Large intestine (tissue), 3 donors: ENCODE data around the gene RPL23. TPM values are rescaled to one million over a fixed set of nuclear protein-coding genes. Genes with fewer than 3 reads are reported as not detected.

Experiments used
- DNase-seq, 2 donors: peaks; one replicate each; pipeline versions ENCODE4 v3.0.0 to v3.0.0-alpha.2; 2013
- H3K27ac ChIP-seq: one replicate; pipeline ENCODE4 v1.5.1; 2013; ENCODE audit warnings: low read length
- H3K27me3 ChIP-seq: 2 replicates; pipeline ENCODE4 v1.6.1; 2013; ENCODE audit warnings: low read length; ENCODE audit not compliant: control insufficient read depth, insufficient read depth
- H3K36me3 ChIP-seq: 2 replicates; pipeline ENCODE4 v1.6.1; 2013; ENCODE audit warnings: low read length; ENCODE audit not compliant: control insufficient read depth, insufficient read depth
- H3K4me1 ChIP-seq: one replicate; pipeline ENCODE4 v1.6.1; 2013; ENCODE audit warnings: low read length; ENCODE audit not compliant: control insufficient read depth, insufficient read depth
- H3K4me3 ChIP-seq: one replicate; pipeline ENCODE4 v1.5.1; 2013; ENCODE audit warnings: low read length
- H3K9me3 ChIP-seq: one replicate; pipeline ENCODE4 v1.6.1; 2013; ENCODE audit warnings: mild to moderate bottlenecking, low read depth, low read length, moderate library complexity; ENCODE audit not compliant: control insufficient read depth
- WGBS: methylation state at CpG from one replicate; pipeline ENCODE4 v1.1.5; 2013; ENCODE audit warnings: low lambda C conversion rate; ENCODE audit not compliant: insufficient coverage; 5-methylcytosine and 5-hydroxymethylcytosine counted together
- polyA plus RNA-seq: library from polyadenylated mRNA; unstranded; fragments of 120-200 nt; gene quantifications from one replicate; pipeline ENCODE4 v1.2.1, GENCODE V29; 2013

The RPL23 gene
- polyA plus RNA-seq, 1 donor = 2,763 TPM

DNA sequence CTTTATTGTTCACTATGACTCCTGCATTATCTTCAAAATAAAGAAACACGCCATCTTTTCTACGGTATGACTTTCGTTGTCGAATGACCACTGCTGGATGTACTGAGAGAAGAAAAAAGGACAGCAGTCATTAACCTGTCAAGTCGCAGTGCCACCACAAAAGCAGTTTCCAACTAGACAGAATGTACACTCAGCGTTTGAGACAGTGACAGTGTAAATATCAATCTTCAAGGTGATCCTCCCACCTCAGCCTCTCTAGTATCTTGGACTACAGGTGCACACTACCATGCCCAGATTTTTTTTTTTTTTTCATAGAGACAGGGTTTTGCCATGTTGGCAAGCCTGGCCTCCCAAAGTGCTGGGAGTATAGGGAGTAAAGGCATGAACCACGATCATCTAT, 3.1 kb downstream of the RPL23 start:
- WGBS = no CpG with 5 or more reads among the region's 7 CpGs
- Histone ChIP-seq H3K27ac (no peak overlapping the region), H3K9me3 (no peaks in the 10 kb centered on the region), H3K4me3 (no peak overlapping the region), H3K4me1 (peaks cover 11% of the 10 kb centered on the region), H3K36me3 (peaks cover 57% of the 10 kb centered on the region), H3K27me3 (no peaks in the 10 kb centered on the region)
- DNase-seq = no peak

DNA sequence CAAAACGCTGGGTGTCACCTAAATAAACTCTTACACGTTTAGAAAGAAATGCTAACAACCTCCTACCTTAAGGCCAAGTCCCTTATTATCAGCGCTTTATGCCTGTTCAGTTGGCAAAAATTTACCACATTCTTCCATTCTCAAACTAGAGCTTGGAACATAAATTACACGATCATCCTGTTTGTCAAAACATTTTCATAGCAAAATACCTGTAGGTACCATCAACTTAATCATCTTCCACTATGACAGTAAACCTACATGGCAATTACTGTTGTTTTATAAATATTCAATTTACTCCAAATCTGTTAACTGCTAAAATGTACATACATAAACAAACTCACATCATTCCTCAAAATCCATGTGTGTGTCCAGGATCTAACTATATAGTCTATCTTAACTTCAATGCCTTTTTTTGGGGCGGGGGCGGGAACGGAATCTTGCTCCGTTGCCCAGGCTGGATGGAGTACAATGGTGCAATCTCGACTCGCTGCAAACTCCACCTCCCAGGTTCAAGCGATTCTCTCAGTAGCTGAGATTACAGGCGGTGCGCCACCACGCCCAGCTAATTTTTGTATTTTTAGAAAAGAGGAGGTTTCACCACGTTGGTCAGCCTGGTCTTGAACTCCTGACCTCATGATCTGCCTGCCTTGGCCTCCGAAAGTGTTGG, 4.4 kb downstream of the RPL23 start:
- Histone ChIP-seq H3K4me1 (peaks cover 8% of the 10 kb centered on the region), H3K27ac (no peak overlapping the region), H3K27me3 (no peaks in the 10 kb centered on the region), H3K4me3 (no peak overlapping the region), H3K36me3 (peaks cover 57% of the 10 kb centered on the region), H3K9me3 (no peaks in the 10 kb centered on the region)
- WGBS = no CpG with 5 or more reads among the region's 16 CpGs
- DNase-seq = no peak

DNA sequence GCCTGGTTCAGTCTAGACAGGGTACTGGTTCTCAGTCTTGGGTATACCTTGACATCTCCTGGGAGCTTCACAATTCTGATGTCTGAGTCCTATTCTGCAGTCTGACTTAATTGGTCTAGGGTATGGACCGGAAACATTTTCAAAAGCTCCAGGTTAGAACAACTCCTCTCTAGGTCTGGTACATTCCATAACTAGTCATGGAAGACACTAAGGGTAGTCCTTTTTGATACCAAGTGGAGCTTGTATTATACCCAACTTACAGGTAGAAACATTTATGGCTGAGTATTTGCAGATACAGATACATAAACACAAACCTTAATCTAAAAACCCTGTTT, 5.0 kb downstream of the RPL23 start:
- H3K27ac ChIP-seq = no peak overlapping the region
- no peak overlapping the region for H3K4me3 ChIP-seq
- no peaks in the 10 kb centered on the region for H3K27me3 ChIP-seq
- H3K9me3 ChIP-seq = no peaks in the 10 kb centered on the region
- peaks cover 8% of the 10 kb centered on the region for H3K4me1 ChIP-seq
- WGBS = no CpG with 5 or more reads among the region's 1 CpG
- DNase-seq = no peak
- peaks cover 57% of the 10 kb centered on the region for H3K36me3 ChIP-seq

DNA sequence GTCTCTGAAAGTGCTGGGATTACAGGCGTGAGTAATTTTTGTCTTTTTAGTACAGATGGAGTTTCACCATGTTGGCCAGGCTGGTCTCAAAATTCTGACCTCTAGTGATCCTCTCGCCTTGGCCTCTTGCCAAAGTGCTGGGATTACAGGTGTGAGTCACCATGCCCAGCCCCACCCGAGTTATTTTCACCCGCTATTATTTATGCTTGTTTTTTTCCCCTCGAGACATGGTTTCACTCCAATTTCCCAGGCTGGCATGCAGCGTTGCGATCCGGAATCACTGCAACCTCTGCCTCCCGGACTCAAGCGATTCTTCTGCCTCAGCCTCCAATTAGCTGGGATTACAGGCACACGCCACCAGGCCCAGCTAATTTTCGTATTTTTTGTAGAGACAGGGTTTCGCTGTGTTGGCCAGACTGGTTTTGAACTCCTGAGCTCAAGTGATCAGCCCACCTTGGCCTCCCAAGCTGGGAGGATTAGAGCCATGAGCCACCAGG, 9.2 kb downstream of the RPL23 start:
- Histone ChIP-seq H3K27ac (no peak overlapping the region), H3K36me3 (peaks cover 25% of the 10 kb centered on the region), H3K4me1 (peaks cover 5% of the 10 kb centered on the region), H3K27me3 (no peaks in the 10 kb centered on the region), H3K4me3 (no peak overlapping the region), H3K9me3 (no peaks in the 10 kb centered on the region)
- 82% methylated on average over 5 of the region's 13 CpGs for WGBS
- DNase-seq = no peak

DNA sequence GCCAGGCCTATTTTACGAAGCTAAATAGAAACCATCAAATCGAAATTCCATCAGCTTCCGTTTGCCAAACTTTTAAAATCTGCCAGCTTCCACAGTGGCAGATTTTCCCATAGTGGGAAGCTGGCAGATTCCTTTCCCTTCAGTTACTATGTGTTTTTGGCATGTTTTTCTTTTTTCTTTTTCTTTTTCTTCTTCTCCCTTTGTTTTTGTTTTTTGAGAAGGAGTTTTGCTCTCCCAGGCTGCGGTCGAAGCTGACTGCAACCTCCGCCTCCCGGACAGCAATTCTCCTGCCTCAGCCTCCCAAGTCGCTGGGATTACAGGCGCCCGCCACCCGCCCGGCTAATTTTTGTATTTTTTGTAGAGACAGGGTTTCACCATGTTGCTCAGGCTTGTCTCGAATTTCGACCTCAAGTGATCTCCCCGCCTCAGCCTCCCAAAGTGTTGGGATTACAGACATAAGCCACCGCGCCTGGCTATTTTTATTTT, 27.7 kb downstream of the RPL23 start:
- Histone ChIP-seq H3K4me1 (peaks cover 13% of the 10 kb centered on the region), H3K9me3 (no peaks in the 10 kb centered on the region), H3K27ac (peak overlapping the region; percentile 90), H3K4me3 (peak overlapping the region; percentile 66), H3K36me3 (peaks cover 8% of the 10 kb centered on the region), H3K27me3 (no peaks in the 10 kb centered on the region)
- DNase-seq = no peak
- 100% methylated on average over 2 of the region's 17 CpGs for WGBS

DNA sequence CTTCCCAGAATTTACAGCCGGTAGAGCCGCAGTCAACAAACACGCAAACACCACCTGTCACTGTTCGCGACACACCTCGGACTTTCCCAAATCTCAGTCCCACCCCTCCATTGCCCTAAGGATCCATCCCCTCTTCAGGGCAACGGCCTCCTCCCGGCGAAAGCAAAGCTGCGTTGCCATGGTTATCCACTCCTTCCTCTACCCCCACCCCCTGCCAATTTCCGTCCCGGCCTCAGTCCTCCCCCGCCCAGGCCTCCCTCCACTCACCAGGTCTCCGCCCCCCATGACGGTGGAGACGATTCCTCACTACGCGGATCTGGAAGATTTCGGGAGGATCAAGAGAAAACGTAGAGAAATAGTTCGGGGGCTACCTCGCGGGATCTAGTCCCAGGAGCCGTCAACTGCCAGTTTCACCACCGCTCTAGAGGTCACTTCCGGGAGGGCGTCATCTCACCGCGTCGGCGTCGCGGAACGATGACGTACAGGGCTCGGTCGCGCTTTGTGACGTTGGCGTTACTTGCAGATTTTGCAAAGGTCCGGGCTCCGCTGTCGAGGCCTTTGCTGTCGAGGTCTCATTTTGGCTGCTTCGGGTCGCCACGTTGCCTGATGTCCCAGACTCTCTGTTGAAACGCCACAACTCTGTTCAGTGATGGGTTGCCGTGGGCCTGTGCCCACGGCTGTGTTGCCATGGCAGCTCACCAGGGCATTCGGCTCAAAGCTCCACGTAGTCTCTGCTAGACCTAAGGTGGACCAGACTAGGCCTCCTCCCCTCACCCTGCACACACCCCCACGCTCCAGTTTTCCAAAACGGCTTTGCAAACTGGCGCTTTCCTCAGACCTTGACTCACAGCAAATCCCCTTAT, 28.4 kb downstream of the RPL23 start, which contains the start of gene CWC25:
TSS of gene CWC25 (minus strand) at position 423 of the 863 bp plus-strand sequence. CDS start at position 285, 138 bp downstream.
- H3K27ac ChIP-seq = peak within 1 kb of the TSS; percentile 90
- DNase-seq = peak; percentile 98
- peaks cover 14% of the 10 kb centered on the region for H3K36me3 ChIP-seq
- H3K4me3 ChIP-seq = peak within 1 kb of the TSS; percentile 66
- no peaks in the 10 kb centered on the region for H3K27me3 ChIP-seq
- H3K4me1 ChIP-seq = peaks cover 13% of the 10 kb centered on the region
- WGBS = no CpG with 5 or more reads among the region's 55 CpGs
- H3K9me3 ChIP-seq = no peaks in the 10 kb centered on the region

DNA sequence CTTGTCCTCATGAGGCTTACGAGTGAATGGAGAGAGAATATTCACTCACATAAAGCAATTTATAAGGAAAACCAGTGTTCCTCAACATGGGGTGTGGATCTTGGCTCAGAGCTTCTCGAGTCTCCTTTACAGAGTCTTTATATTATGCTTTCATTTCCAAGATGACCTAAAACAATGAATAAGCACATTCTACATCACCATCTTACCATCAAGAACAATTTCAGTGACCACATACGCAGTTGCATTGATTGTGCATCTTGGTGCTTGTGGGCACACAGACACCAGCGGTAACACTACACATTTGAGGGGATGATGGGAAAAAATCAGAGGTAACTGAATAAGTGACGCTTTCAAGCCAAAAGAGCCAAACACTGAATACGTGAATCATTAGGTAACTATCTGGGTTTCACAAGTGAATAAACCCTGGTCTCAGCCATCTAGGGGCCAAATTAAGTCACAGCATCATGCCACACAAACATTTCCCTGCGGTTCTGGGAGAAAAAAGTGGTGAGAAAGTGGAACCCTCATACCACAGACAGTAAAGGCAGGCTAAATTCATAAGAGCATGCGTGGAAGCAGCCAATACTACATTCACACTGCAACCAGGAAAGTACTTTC, 37.8 kb downstream of the RPL23 start:
- Histone ChIP-seq H3K27me3 (no peaks in the 10 kb centered on the region), H3K36me3 (peaks cover 42% of the 10 kb centered on the region), H3K4me3 (no peak overlapping the region), H3K4me1 (peaks cover 4% of the 10 kb centered on the region), H3K27ac (no peak overlapping the region), H3K9me3 (no peaks in the 10 kb centered on the region)
- 80% methylated on average over 1 of the region's 8 CpGs for WGBS
- DNase-seq = no peak

DNA sequence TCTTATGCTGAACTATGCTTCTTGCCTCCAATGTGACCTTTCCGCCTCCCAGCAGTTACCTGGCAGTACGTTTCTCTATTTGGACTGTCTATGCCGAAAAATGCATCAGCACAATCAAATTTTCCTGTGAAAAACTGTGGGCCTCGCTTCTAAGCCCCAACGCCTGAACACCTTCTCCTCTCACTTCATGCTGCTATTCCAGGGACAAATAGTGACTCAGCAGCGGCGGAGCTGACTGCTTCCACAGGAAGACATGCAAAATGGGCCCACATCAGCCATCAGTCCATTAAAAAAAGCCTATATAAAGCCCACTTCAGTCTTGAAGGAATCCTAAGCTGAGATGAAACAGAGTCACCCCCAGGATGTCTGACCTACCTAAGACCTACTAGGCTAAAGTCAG, 43.7 kb downstream of the RPL23 start:
- peaks cover 4% of the 10 kb centered on the region for H3K4me1 ChIP-seq
- H3K27ac ChIP-seq = no peak overlapping the region
- H3K4me3 ChIP-seq = no peak overlapping the region
- WGBS = 100% methylated on average over 2 of the region's 7 CpGs
- H3K36me3 ChIP-seq = peaks cover 66% of the 10 kb centered on the region
- no peaks in the 10 kb centered on the region for H3K9me3 ChIP-seq
- H3K27me3 ChIP-seq = no peaks in the 10 kb centered on the region
- DNase-seq = no peak

DNA sequence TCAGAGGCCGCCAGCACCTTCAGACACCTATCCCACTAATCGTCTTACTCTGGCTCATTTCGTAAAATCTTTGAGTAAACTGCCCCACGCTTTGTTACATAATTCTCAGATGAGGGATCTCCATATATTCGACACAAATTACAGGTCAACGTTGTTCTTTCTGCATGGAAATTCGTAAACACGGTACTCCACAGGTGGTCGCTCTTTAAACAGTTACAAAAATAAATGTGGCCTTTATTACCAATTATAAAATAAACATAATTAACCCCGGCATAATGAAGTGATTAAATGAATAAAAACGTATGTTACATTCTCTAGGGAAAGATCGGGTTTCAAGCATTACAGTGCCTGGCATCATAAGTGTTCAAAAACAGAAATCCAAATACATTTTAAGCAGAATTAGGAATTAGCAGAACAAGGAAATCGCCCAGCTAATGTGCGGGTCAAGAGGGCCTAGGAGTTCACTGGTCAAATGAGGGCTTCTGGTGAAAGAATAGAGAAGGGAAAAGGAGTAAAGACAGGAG, 53.2 kb downstream of the RPL23 start:
- no peak for DNase-seq
- Histone ChIP-seq H3K4me3 (peak overlapping the region; percentile 67), H3K4me1 (peaks cover 31% of the 10 kb centered on the region), H3K27ac (peak overlapping the region; percentile 97), H3K36me3 (peaks cover 30% of the 10 kb centered on the region), H3K27me3 (no peaks in the 10 kb centered on the region), H3K9me3 (no peaks in the 10 kb centered on the region)
- WGBS = 47% methylated on average over 6 of the region's 14 CpGs
